Mammary epithelial cell (primary cell): ENCODE data around the gene CNEP1R1.

Experiments
- CTCF ChIP-seq, 2 donors: IDR thresholded peaks in 1 of 2; conservative IDR thresholded peaks in 1 of 2; 2 replicates each; pipeline ENCODE4 v1.5.1; 2011 to 2012; ENCODE audit warnings: inconsistent platforms in 2 of 2, low read length in 2 of 2, mild to moderate bottlenecking in 2 of 2, control low read depth in 1 of 2, low read depth in 1 of 2; ENCODE audit not compliant: insufficient read depth in 1 of 2; ENCODE audit errors: extremely low read depth in 1 of 2
- EZH2 ChIP-seq: IDR thresholded peaks from 2 replicates; pipeline ENCODE4 v1.6.1; 2012; ENCODE audit warnings: low read length, inconsistent platforms, borderline replicate concordance

GRCh38 chr16:49998991-49999390, 26.0 kb upstream of the CNEP1R1 start:
- TF ChIP-seq CTCF (conservative IDR thresholded peaks at IDR 0.05 in 1 of 2, IDR thresholded peaks at IDR 0.05 in 1 of 2; ENCODE audit: extremely low read depth in 1 of 2, insufficient read depth in 1 of 2, low read depth in 1 of 2, low read length in 2 of 2): no peak
- no peak for TF ChIP-seq EZH2
